HL-60 (cell line): Measurements from ENCODE around the gene NMT2.

ENCODE experiments used
- DNase-seq, 2 experiments: peaks; one replicate each; pipeline ENCODE4 v3.0.0-alpha.2; 2010 to 2020; ENCODE audit warnings: low read depth in 1 of 2, low spot score in 1 of 2
- H3K27ac ChIP-seq: fragments of 250-450 bp; sonication (Bioruptor Pico); replicated peaks from 2 replicates; pipeline ENCODE4 v1.5.1; 2020; ENCODE audit warnings: mild to moderate bottlenecking, moderate library complexity
- H3K27me3 ChIP-seq: fragments of 250-450 bp; sonication (Bioruptor Pico); 2 replicates; pipeline ENCODE4 v1.5.1; 2021; ENCODE audit warnings: mild to moderate bottlenecking, moderate library complexity; ENCODE audit not compliant: insufficient read depth, poor library complexity, severe bottlenecking
- H3K4me3 ChIP-seq: replicated peaks from 2 replicates; pipeline ENCODE4 v1.5.1; 2011; ENCODE audit warnings: mild to moderate bottlenecking, control low read depth, low read length; ENCODE audit not compliant: insufficient read depth
- CTCF ChIP-seq: IDR thresholded peaks from one replicate; pipeline ENCODE4 v1.5.1; 2011; ENCODE audit warnings: low read length, control low read depth, inconsistent platforms; ENCODE audit not compliant: insufficient read depth
- GABPA ChIP-seq: IDR thresholded peaks from 2 replicates; pipeline ENCODE4 v1.6.1; 2012; ENCODE audit warnings: low read depth
- POLR2AphosphoS5 ChIP-seq: IDR thresholded peaks from 2 replicates; pipeline ENCODE4 v1.6.1; 2012; ENCODE audit warnings: low read depth
- REST ChIP-seq: IDR thresholded peaks from 2 replicates; pipeline ENCODE4 v1.6.1; 2012; ENCODE audit warnings: low read depth; ENCODE audit not compliant: insufficient replicate concordance
- SPI1 ChIP-seq: IDR thresholded peaks from 2 replicates; pipeline ENCODE4 v1.6.1; 2012; ENCODE audit warnings: low read depth, mild to moderate bottlenecking, borderline replicate concordance

NMT2 gene

GRCh38 chr10:15058689-15059088, 109.8 kb downstream of the NMT2 start:
- H3K27me3 ChIP-seq: no peaks in the 10 kb centered on the region
- H3K4me3 ChIP-seq: no peak overlapping the region
- no peak for DNase-seq
- no peak overlapping the region for H3K27ac ChIP-seq
- TF ChIP-seq CTCF (no peak), SPI1 (no peak), POLR2AphosphoS5 (no peak), GABPA (no peak), REST (no peak)
